ENCODE measurements around the gene PRDM10. TPM values are rescaled to one million over a fixed set of nuclear protein-coding genes. Genes with fewer than 3 reads are reported as not detected.

Gene PRDM10
- total RNA-seq, 2 experiments from 2014 or later = 8.2 to 9.6 TPM

- Histone ChIP-seq H3K27me3 (ENCODE audit: control insufficient read depth in 1 of 2, insufficient read depth in 2 of 2, low read length in 2 of 2) (no peaks in the 10 kb centered on the region), H3K27ac (ENCODE audit: low read depth in 1 of 2, low read length in 2 of 2) (no peak overlapping the region), H3K36me3 (ENCODE audit: insufficient read depth, low read length) (no peaks in the 10 kb centered on the region), H3K9me3 (ENCODE audit: control insufficient read depth in 1 of 2, insufficient read depth in 1 of 2, low read length in 2 of 2) (no peaks in the 10 kb centered on the region), H3K4me1 (ENCODE audit: insufficient read depth, low read length) (no peaks in the 10 kb centered on the region), H3K4me3 (ENCODE audit: low read length) (no peak overlapping the region)
- H3K27ac Mint-ChIP-seq = no peak overlapping the region
- H3K9me3 Mint-ChIP-seq = no peaks in the 10 kb centered on the region
- H3K4me1 Mint-ChIP-seq (ENCODE audit: low read depth) = peaks cover 9% of the 10 kb centered on the region
- ATAC-seq (ENCODE audit: poor library complexity) (no peak), DNase-seq (no peak)
- intact Hi-C loops (cut with DNase I, micrococcal nuclease) = no loop called here
- no peaks in the 10 kb centered on the region for H3K27me3 Mint-ChIP-seq
- no peak for TF ChIP-seq CTCF (IDR thresholded peaks at IDR 0.05)
- no peaks in the 10 kb centered on the region for H3K36me3 Mint-ChIP-seq (ENCODE audit: low read depth)
- ChIA-PET POLR2A (no interaction called here), CTCF (no interaction called here)
- no peak overlapping the region for H3K4me3 Mint-ChIP-seq
Measured at GRCh38 chr11:129975543-129975942, 27.1 kb downstream of the PRDM10 start.

GRCh38 chr11:129974672-129975071, 28.0 kb downstream of the PRDM10 start:
- H3K27me3 ChIP-seq (ENCODE audit: control insufficient read depth in 1 of 2, insufficient read depth in 2 of 2, low read length in 2 of 2) = no peaks in the 10 kb centered on the region
- ATAC-seq (ENCODE audit: poor library complexity) (no peak), DNase-seq (no peak)
- no peak overlapping the region for H3K4me3 ChIP-seq (ENCODE audit: low read length)
- H3K27me3 Mint-ChIP-seq = no peaks in the 10 kb centered on the region
- no peak overlapping the region for H3K27ac ChIP-seq (ENCODE audit: low read depth in 1 of 2, low read length in 2 of 2)
- peaks cover 13% of the 10 kb centered on the region for H3K4me1 Mint-ChIP-seq (ENCODE audit: low read depth)
- H3K9me3 ChIP-seq (ENCODE audit: control insufficient read depth in 1 of 2, insufficient read depth in 1 of 2, low read length in 2 of 2) = no peaks in the 10 kb centered on the region
- no peak for TF ChIP-seq CTCF (IDR thresholded peaks at IDR 0.05)
- intact Hi-C loops (cut with DNase I, micrococcal nuclease) = no loop called here
- no peaks in the 10 kb centered on the region for H3K36me3 Mint-ChIP-seq (ENCODE audit: low read depth)
- H3K4me3 Mint-ChIP-seq = no peak overlapping the region
- POLR2A ChIA-PET = no interaction called here
- H3K36me3 ChIP-seq (ENCODE audit: insufficient read depth, low read length) = peaks cover 4% of the 10 kb centered on the region
- H3K9me3 Mint-ChIP-seq = no peaks in the 10 kb centered on the region
- CTCF ChIA-PET = no interaction called here
- no peak overlapping the region for H3K27ac Mint-ChIP-seq
- no peaks in the 10 kb centered on the region for H3K4me1 ChIP-seq (ENCODE audit: insufficient read depth, low read length)

- Mint-ChIP-seq H3K4me1 (ENCODE audit: low read depth) (peaks cover 13% of the 10 kb centered on the region), H3K4me3 (no peak overlapping the region), H3K36me3 (ENCODE audit: low read depth) (no peaks in the 10 kb centered on the region), H3K9me3 (no peaks in the 10 kb centered on the region), H3K27ac (no peak overlapping the region), H3K27me3 (no peaks in the 10 kb centered on the region)
- POLR2A ChIA-PET = no interaction called here
- H3K27me3 ChIP-seq (ENCODE audit: control insufficient read depth in 1 of 2, insufficient read depth in 2 of 2, low read length in 2 of 2) = no peaks in the 10 kb centered on the region
- intact Hi-C loops (cut with DNase I, micrococcal nuclease) = no loop called here
- H3K4me1 ChIP-seq (ENCODE audit: insufficient read depth, low read length) = no peaks in the 10 kb centered on the region
- no peaks in the 10 kb centered on the region for H3K9me3 ChIP-seq (ENCODE audit: control insufficient read depth in 1 of 2, insufficient read depth in 1 of 2, low read length in 2 of 2)
- H3K4me3 ChIP-seq (ENCODE audit: low read length) = no peak overlapping the region
- no peak for ATAC-seq (ENCODE audit: poor library complexity)
- no peak for TF ChIP-seq CTCF (IDR thresholded peaks at IDR 0.05)
- H3K27ac ChIP-seq (ENCODE audit: low read depth in 1 of 2, low read length in 2 of 2) = no peak overlapping the region
- CTCF ChIA-PET = no interaction called here
- DNase-seq = no peak
- H3K36me3 ChIP-seq (ENCODE audit: insufficient read depth, low read length) = peaks cover 4% of the 10 kb centered on the region
Measured at GRCh38 chr11:129974237-129974636, 28.4 kb downstream of the PRDM10 start.

All from CD4-positive, alpha-beta T cell (primary cell).